GM10266 (cell line): ENCODE data around the gene ALPK1.

Experiments
- DNase-seq: peaks from one replicate; pipeline ENCODE4 v3.0.0; 2012; ENCODE audit errors: extremely low spot score
- CTCF ChIP-seq: IDR thresholded peaks from 2 replicates; pipeline ENCODE4 v1.5.1; 2012; ENCODE audit warnings: mild to moderate bottlenecking, low read depth; ENCODE audit not compliant: control insufficient read depth, insufficient read depth; ENCODE audit errors: missing control alignments

The ALPK1 gene

GRCh38 chr4:112358415-112358814 is 61.2 kb downstream of the ALPK1 start:
- DNase-seq, result no peak
- TF ChIP-seq CTCF, result no peak

GRCh38 chr4:112358952-112359749 is 62.0 kb downstream of the ALPK1 start:
- TF ChIP-seq CTCF, result no peak
- DNase-seq, result no peak

- TF ChIP-seq CTCF, result no peak
- no peak for DNase-seq
These were observed 64.1 kb downstream of the ALPK1 start for GRCh38 chr4:112361181-112361791.

- TF ChIP-seq CTCF, result no peak
- no peak for DNase-seq
These were observed 73.3 kb downstream of the ALPK1 start for GRCh38 chr4:112370466-112370865.

- DNase-seq, result no peak
- no peak for TF ChIP-seq CTCF
These were observed 74.2 kb downstream of the ALPK1 start for GRCh38 chr4:112371361-112371760.

- DNase-seq, result no peak
- TF ChIP-seq CTCF, result no peak
These were observed 77.7 kb downstream of the ALPK1 start for GRCh38 chr4:112374850-112375249.

- no peak for DNase-seq
- TF ChIP-seq CTCF, result no peak
These were observed 80.0 kb downstream of the ALPK1 start for GRCh38 chr4:112377171-112377570.
